DOHH2 (cell line): ENCODE results near the gene RIN3.
"Not testable (repeated sequence)": the region's sequence is repeated elsewhere in the genome, so short reads cannot be mapped to it uniquely, and the experiment has no call there.

ENCODE experiments used
- H3F3A ChIP-seq: fragments of 200-600 bp; sonication (generic), shearing (Covaris generic); 2 replicates; pipeline ENCODE4 v1.6.0; 2016; ENCODE audit warnings: antibody characterized with exemption, mild to moderate bottlenecking; ENCODE audit not compliant: control insufficient read depth, insufficient read depth
- H3K27ac ChIP-seq: fragments of 200-600 bp; sonication (generic); 2 replicates; pipeline ENCODE4 v1.5.1; 2014; ENCODE audit warnings: low read depth, mild to moderate bottlenecking, low read length, moderate library complexity
- H3K27me3 ChIP-seq: fragments of 200-600 bp; sonication (generic); 2 replicates; pipeline ENCODE4 v1.6.1; 2014; ENCODE audit warnings: mild to moderate bottlenecking, low read length, mixed read lengths; ENCODE audit not compliant: control insufficient read depth
- H3K36me3 ChIP-seq: fragments of 200-600 bp; sonication (generic); 2 replicates; pipeline ENCODE4 v1.6.1; 2014; ENCODE audit warnings: mild to moderate bottlenecking, low read length, moderate library complexity, mixed read lengths; ENCODE audit not compliant: control insufficient read depth
- H3K4me1 ChIP-seq: fragments of 200-600 bp; sonication (generic); 2 replicates; pipeline ENCODE4 v1.6.1; 2014; ENCODE audit warnings: mild to moderate bottlenecking, low read length, mixed read lengths; ENCODE audit not compliant: control insufficient read depth
- H3K4me2 ChIP-seq: fragments of 200-600 bp; sonication (generic); 2 replicates; pipeline ENCODE4 v1.6.0; 2014; ENCODE audit warnings: mild to moderate bottlenecking, low read length, moderate library complexity
- H3K4me3 ChIP-seq: fragments of 200-600 bp; sonication (generic); 2 replicates; pipeline ENCODE4 v1.5.1; 2014; ENCODE audit warnings: mild to moderate bottlenecking, low read length, mixed read lengths
- H3K79me2 ChIP-seq: fragments of 200-600 bp; sonication (generic); 2 replicates; pipeline ENCODE4 v1.6.1; 2014; ENCODE audit warnings: mild to moderate bottlenecking, low read length, mixed read lengths; ENCODE audit not compliant: control insufficient read depth
- H3K9me2 ChIP-seq: fragments of 200-600 bp; sonication (generic); replicated peaks from 2 replicates; pipeline ENCODE4 v1.6.1; 2014; ENCODE audit warnings: mild to moderate bottlenecking, low read length, mixed read lengths; ENCODE audit not compliant: control insufficient read depth
- H3K9me3 ChIP-seq: fragments of 200-600 bp; sonication (generic); 2 replicates; pipeline ENCODE4 v1.6.1; 2014; ENCODE audit warnings: antibody characterized with exemption, low read length, mixed read lengths; ENCODE audit not compliant: control insufficient read depth, insufficient read depth
- H4K20me1 ChIP-seq: fragments of 200-600 bp; sonication (generic); 2 replicates; pipeline ENCODE4 v1.6.0; 2014; ENCODE audit warnings: low read depth, mild to moderate bottlenecking, antibody characterized with exemption, low read length, moderate library complexity; ENCODE audit not compliant: control insufficient read depth, insufficient read depth
- CTCF ChIP-seq: fragments of 200-600 bp; sonication (generic); IDR thresholded peaks from one replicate; pipeline ENCODE4 v1.5.1; 2014; ENCODE audit warnings: antibody characterized with exemption, mild to moderate bottlenecking, low read depth, low read length; ENCODE audit not compliant: poor library complexity, severe bottlenecking
- EZH2phosphoT487 ChIP-seq: fragments of 200-600 bp; sonication (generic); IDR thresholded peaks from 2 replicates; pipeline ENCODE4 v1.6.1; 2017; ENCODE audit warnings: borderline replicate concordance, mild to moderate bottlenecking, antibody characterized with exemption, low read length, moderate library complexity, mixed read lengths

The RIN3 gene

DNA sequence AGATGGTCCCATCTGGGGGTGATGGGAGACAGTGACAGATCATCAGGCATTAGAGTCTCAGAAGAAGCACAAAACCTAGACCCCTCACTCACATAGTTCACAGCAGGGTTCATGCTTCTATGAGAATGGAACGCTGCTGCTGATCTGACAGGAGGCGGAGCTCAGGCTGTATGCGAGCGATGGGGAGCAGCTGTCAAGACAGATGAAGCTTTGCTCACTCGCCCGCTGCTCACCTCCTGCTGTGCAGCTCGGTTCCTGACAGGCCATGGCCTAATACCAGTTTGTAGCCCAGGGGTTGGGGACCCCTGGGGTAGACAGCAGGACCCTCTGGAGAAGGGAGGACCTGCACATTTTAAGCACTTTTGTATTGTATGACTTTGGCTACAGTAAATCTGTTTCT lies 123.6 kb downstream of the RIN3 start:
- H3K27ac ChIP-seq, result no peak overlapping the region
- no peaks in the 10 kb centered on the region for H4K20me1 ChIP-seq
- TF ChIP-seq EZH2phosphoT487 (no peak), CTCF (no peak)
- H3F3A ChIP-seq, result no peaks in the 10 kb centered on the region
- no peaks in the 10 kb centered on the region for H3K79me2 ChIP-seq
- H3K36me3 ChIP-seq, result no peaks in the 10 kb centered on the region
- no peak overlapping the region for H3K4me2 ChIP-seq
- no peaks in the 10 kb centered on the region for H3K4me1 ChIP-seq
- H3K4me3 ChIP-seq, result no peak overlapping the region
- no peaks in the 10 kb centered on the region for H3K9me2 ChIP-seq
- no peaks in the 10 kb centered on the region for H3K9me3 ChIP-seq
- no peaks in the 10 kb centered on the region; the same call in 1 of the 2 replicates for H3K27me3 ChIP-seq

DNA sequence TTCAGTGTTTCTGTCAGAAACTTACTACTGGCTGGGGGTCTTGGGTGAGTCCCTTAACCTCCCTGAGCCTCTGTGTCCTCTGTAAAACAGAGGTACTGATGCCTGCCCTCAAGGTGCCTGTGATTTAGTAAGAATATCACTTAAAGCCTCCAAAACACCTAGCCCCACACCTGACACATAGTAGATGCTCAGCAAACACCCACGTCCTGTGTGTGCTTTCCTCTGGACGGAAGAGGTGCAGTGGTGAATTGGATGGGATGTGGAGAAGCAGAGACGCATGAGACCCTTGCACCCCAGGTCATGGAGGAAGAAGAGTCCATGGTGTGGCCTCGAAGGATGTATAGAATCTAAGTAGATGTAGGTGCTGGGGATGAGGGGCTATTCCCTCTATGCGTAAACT lies 124.3 kb downstream of the RIN3 start:
- H3K27ac ChIP-seq, result no peak overlapping the region
- TF ChIP-seq EZH2phosphoT487 (no peak), CTCF (no peak)
- no peaks in the 10 kb centered on the region for H3K4me1 ChIP-seq
- no peaks in the 10 kb centered on the region for H3K79me2 ChIP-seq
- no peaks in the 10 kb centered on the region; the same call in 1 of the 2 replicates for H3K27me3 ChIP-seq
- no peaks in the 10 kb centered on the region for H4K20me1 ChIP-seq
- H3F3A ChIP-seq, result no peaks in the 10 kb centered on the region
- no peaks in the 10 kb centered on the region for H3K36me3 ChIP-seq
- H3K4me2 ChIP-seq, result no peak overlapping the region
- H3K9me2 ChIP-seq, result no peaks in the 10 kb centered on the region
- H3K9me3 ChIP-seq, result no peaks in the 10 kb centered on the region
- H3K4me3 ChIP-seq, result no peak overlapping the region

DNA sequence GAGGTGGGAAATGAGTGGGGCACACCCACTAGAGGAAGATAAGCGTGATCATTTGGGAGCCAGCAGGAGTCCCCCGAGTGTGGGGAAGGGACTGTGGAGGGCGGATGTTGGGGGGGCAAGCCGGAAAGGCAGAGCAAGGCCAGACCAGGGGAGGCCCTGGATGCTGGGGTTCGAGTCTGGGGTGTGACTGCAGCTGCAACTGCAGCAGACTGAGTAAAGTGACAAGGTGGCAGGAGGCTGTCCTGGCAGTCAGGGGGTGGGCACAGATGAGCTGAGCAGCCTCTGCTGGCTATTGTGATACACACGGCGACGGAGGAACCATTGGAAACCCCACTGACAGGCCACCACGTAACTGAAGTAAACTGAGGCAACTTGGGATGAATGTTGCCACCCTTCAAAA lies 124.7 kb downstream of the RIN3 start:
- no peak overlapping the region for H3K4me2 ChIP-seq
- H3K27ac ChIP-seq, result no peak overlapping the region
- no peak for TF ChIP-seq EZH2phosphoT487
- TF ChIP-seq CTCF, result no peak

GRCh38 chr14:92638904-92639303 lies 125.3 kb downstream of the RIN3 start:
- no peak overlapping the region for H3K4me2 ChIP-seq
- no peaks in the 10 kb centered on the region for H3K27me3 ChIP-seq
- H3K27ac ChIP-seq, result no peak overlapping the region
- no peak overlapping the region for H3K4me3 ChIP-seq
- no peaks in the 10 kb centered on the region for H3F3A ChIP-seq
- no peaks in the 10 kb centered on the region for H3K4me1 ChIP-seq
- no peaks in the 10 kb centered on the region for H3K9me3 ChIP-seq
- TF ChIP-seq CTCF (no peak), EZH2phosphoT487 (no peak)
- H3K79me2 ChIP-seq, result no peaks in the 10 kb centered on the region
- H3K36me3 ChIP-seq, result no peaks in the 10 kb centered on the region
- no peaks in the 10 kb centered on the region for H3K9me2 ChIP-seq
- no peaks in the 10 kb centered on the region for H4K20me1 ChIP-seq

More for the DNA sequence above, 124.7 kb downstream of the RIN3 start:
- Histone ChIP-seq H3K4me1 (no peaks in the 10 kb centered on the region), H3K9me3 (no peaks in the 10 kb centered on the region), H3K9me2 (no peaks in the 10 kb centered on the region), H3K4me3 (no peak overlapping the region), H3K27me3 (no peaks in the 10 kb centered on the region), H4K20me1 (no peaks in the 10 kb centered on the region), H3K79me2 (no peaks in the 10 kb centered on the region), H3F3A (no peaks in the 10 kb centered on the region), H3K36me3 (no peaks in the 10 kb centered on the region)

- H3K79me2 ChIP-seq, H3K27ac ChIP-seq: not testable (repeated sequence)
These were observed 126.0 kb downstream of the RIN3 start for GRCh38 chr14:92639472-92640117.

More at GRCh38 chr14:92639472-92640117, 126.0 kb downstream of the RIN3 start:
- not testable (repeated sequence) for H3K27me3 ChIP-seq, H3K9me2 ChIP-seq, H3K4me1 ChIP-seq, H3K9me3 ChIP-seq, H4K20me1 ChIP-seq, H3K4me2 ChIP-seq, H3K36me3 ChIP-seq, H3K4me3 ChIP-seq, H3F3A ChIP-seq
